Pons (tissue), 1 donor: ENCODE data around the gene TEX13B.

Experiments used
- DNase-seq: peaks from one replicate; pipeline ENCODE4 v3.0.0-alpha.2; 2016; ENCODE audit warnings: low spot score

TEX13B gene

GRCh38 chrX:107936434-107936730 is 45.8 kb downstream of the TEX13B start:
- DNase-seq = no peak

GRCh38 chrX:107935664-107936433 is 46.3 kb downstream of the TEX13B start:
- no peak for DNase-seq

GRCh38 chrX:107935200-107935599 is 47.0 kb downstream of the TEX13B start:
- no peak for DNase-seq

GRCh38 chrX:107934262-107934661 is 47.9 kb downstream of the TEX13B start:
- DNase-seq = no peak
